ENCODE measurements around the gene MED22. TPM values are rescaled to one million over a fixed set of nuclear protein-coding genes. Genes with fewer than 3 reads are reported as not detected.

MED22 gene
- total RNA-seq, 1 donor from 2014 or later: 26.0 TPM

GRCh38 chr9:133359399-133360175, 11.7 kb upstream of the MED22 start:
- Mint-ChIP-seq H3K4me1 (ENCODE audit: low read depth) (peaks cover 22% of the 10 kb centered on the region), H3K9me3 (ENCODE audit: low read depth) (no peaks in the 10 kb centered on the region), H3K27ac (ENCODE audit: unreplicated experiment) (no peak overlapping the region), H3K36me3 (ENCODE audit: low read depth) (peaks cover 22% of the 10 kb centered on the region), H3K27me3 (ENCODE audit: low read depth) (no peaks in the 10 kb centered on the region), H3K4me3 (ENCODE audit: unreplicated experiment) (no peak overlapping the region)
- DNase-seq (ENCODE audit: low spot score): no peak
- TF ChIP-seq, protein P1, sequence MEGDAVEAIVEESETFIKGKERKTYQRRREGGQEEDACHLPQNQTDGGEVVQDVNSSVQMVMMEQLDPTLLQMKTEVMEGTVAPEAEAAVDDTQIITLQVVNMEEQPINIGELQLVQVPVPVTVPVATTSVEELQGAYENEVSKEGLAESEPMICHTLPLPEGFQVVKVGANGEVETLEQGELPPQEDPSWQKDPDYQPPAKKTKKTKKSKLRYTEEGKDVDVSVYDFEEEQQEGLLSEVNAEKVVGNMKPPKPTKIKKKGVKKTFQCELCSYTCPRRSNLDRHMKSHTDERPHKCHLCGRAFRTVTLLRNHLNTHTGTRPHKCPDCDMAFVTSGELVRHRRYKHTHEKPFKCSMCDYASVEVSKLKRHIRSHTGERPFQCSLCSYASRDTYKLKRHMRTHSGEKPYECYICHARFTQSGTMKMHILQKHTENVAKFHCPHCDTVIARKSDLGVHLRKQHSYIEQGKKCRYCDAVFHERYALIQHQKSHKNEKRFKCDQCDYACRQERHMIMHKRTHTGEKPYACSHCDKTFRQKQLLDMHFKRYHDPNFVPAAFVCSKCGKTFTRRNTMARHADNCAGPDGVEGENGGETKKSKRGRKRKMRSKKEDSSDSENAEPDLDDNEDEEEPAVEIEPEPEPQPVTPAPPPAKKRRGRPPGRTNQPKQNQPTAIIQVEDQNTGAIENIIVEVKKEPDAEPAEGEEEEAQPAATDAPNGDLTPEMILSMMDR (IDR thresholded peaks at IDR 0.05): peak; percentile 48

- H3K4me1 Mint-ChIP-seq (ENCODE audit: low read depth): peaks cover 26% of the 10 kb centered on the region
- no peaks in the 10 kb centered on the region for H3K27me3 Mint-ChIP-seq (ENCODE audit: low read depth)
- no peaks in the 10 kb centered on the region for H3K9me3 Mint-ChIP-seq (ENCODE audit: low read depth)
- H3K36me3 Mint-ChIP-seq (ENCODE audit: low read depth): peaks cover 9% of the 10 kb centered on the region
- DNase-seq (ENCODE audit: low spot score): no peak
- H3K4me3 Mint-ChIP-seq (ENCODE audit: unreplicated experiment): peak overlapping the region; percentile 85
- TF ChIP-seq, protein P1 (IDR thresholded peaks at IDR 0.05): no peak
- H3K27ac Mint-ChIP-seq (ENCODE audit: unreplicated experiment): no peak overlapping the region
Observed at GRCh38 chr9:133357656-133358055, 9.7 kb upstream of the MED22 start.

DNA sequence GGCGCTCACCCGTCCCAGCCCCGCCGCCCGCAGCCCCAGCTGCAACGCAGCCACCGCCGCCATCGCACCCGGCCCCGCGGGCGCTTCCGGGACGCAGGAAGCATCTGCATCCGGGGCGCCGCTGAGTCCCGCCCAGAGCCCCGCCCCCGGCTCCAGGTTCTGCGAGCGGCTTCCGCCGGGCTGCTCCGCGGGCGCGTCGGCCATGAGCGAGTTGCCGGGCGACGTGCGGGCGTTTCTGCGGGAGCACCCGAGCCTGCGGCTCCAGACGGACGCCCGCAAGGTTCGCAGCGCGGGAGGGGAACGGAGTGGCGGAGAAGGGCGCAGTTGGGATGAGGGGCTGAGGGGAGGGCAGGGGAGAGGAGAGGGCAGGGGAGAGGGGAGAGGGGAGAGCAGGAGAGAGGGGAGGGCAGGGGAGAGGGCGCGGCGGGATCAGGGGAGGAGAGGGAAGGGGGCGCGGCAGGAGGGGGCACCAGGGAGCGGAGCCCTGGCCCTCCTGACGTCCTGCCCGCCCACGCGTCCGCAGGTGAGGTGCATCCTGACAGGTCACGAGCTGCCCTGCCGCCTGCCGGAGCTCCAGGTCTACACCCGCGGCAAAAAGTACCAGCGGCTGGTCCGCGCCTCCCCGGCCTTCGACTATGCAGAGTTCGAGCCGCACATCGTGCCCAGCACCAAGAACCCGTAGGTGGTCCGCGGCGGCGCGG, 8.6 kb upstream of the MED22 start, which contains the start of the genes SURF1 and SURF2:
SURF1 (minus strand) TSS at position 97 of the 701 bp plus-strand sequence; CDS start at position 63, 34 bp downstream.
SURF2 (plus strand) TSS at position 160 of the 701 bp plus-strand sequence; CDS start at position 203, 43 bp downstream.
- peak; percentile 92 for DNase-seq (ENCODE audit: low spot score)
- peak within 1 kb of the TSS; percentile 77 for H3K27ac Mint-ChIP-seq (ENCODE audit: unreplicated experiment)
- TF ChIP-seq, protein P1 (IDR thresholded peaks at IDR 0.05): peak; percentile 12
- no peaks in the 10 kb centered on the region for H3K27me3 Mint-ChIP-seq (ENCODE audit: low read depth)
- no peaks in the 10 kb centered on the region for H3K9me3 Mint-ChIP-seq (ENCODE audit: low read depth)
- peak within 1 kb of the TSS; percentile 85 for H3K4me3 Mint-ChIP-seq (ENCODE audit: unreplicated experiment)
- peaks cover 26% of the 10 kb centered on the region for H3K4me1 Mint-ChIP-seq (ENCODE audit: low read depth)
- H3K36me3 Mint-ChIP-seq (ENCODE audit: low read depth): peaks cover 8% of the 10 kb centered on the region

DNA sequence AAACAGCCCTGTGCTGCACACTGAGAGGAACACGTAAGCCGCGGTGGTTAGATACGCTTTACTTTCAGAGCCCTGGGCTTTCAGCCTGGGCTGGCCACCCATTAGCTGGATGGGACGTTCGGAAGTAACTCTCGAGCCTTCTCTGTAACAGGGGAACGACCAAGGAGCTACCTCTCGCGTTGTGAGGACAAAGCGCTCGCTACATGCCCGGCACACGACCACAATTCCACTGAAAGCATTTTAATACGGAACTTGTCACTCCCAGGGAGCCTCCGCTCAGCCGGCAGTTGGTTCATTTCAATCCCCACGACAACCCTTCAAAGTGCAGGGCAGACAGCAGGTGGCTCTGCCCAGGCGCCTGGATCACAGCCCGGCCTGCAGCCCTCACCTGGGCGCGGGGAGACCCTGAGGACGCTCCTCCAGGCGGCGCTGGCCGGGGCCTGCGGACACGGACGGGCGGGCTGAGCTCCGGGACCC, 8.0 kb upstream of the MED22 start:
- peaks cover 9% of the 10 kb centered on the region for H3K36me3 Mint-ChIP-seq (ENCODE audit: low read depth)
- H3K9me3 Mint-ChIP-seq (ENCODE audit: low read depth): no peaks in the 10 kb centered on the region
- H3K27me3 Mint-ChIP-seq (ENCODE audit: low read depth): no peaks in the 10 kb centered on the region
- H3K4me3 Mint-ChIP-seq (ENCODE audit: unreplicated experiment): peak overlapping the region; percentile 85
- peaks cover 31% of the 10 kb centered on the region for H3K4me1 Mint-ChIP-seq (ENCODE audit: low read depth)
- peak overlapping the region; percentile 77 for H3K27ac Mint-ChIP-seq (ENCODE audit: unreplicated experiment)
- no peak for DNase-seq (ENCODE audit: low spot score)
- TF ChIP-seq, protein P1 (IDR thresholded peaks at IDR 0.05): peak; percentile 39

DNA sequence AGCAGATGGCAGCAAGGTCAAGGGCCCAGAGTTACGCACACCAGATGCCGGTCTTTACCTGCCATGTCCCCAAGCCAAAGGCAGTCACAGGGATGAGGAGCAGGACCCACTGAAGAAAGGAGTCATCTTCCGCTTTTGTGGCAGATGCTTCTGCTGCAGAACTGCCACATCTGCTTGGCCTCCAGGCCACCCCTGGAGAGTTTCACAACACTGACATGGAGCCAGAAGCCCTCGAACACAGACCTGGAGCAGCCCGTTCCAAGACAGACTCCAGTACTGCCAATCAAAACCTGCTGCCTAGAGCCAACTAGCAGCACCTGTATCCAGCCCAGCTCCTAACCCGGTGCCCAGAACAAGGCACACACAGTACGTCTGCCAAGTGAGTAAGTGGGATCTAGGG, 6.8 kb upstream of the MED22 start:
- DNase-seq (ENCODE audit: low spot score): no peak
- H3K36me3 Mint-ChIP-seq (ENCODE audit: low read depth): peaks cover 15% of the 10 kb centered on the region
- H3K4me1 Mint-ChIP-seq (ENCODE audit: low read depth): peaks cover 36% of the 10 kb centered on the region
- H3K4me3 Mint-ChIP-seq (ENCODE audit: unreplicated experiment): peak overlapping the region; percentile 85
- TF ChIP-seq, protein P1 (IDR thresholded peaks at IDR 0.05): no peak
- H3K9me3 Mint-ChIP-seq (ENCODE audit: low read depth): no peaks in the 10 kb centered on the region
- no peaks in the 10 kb centered on the region for H3K27me3 Mint-ChIP-seq (ENCODE audit: low read depth)
- H3K27ac Mint-ChIP-seq (ENCODE audit: unreplicated experiment): peak overlapping the region; percentile 32
